ENCODE results near the gene EFCAB12.
"Not testable (repeated sequence)": the region's sequence is repeated elsewhere in the genome, so short reads cannot be mapped to it uniquely, and the experiment has no call there.

EFCAB12 gene

DNA sequence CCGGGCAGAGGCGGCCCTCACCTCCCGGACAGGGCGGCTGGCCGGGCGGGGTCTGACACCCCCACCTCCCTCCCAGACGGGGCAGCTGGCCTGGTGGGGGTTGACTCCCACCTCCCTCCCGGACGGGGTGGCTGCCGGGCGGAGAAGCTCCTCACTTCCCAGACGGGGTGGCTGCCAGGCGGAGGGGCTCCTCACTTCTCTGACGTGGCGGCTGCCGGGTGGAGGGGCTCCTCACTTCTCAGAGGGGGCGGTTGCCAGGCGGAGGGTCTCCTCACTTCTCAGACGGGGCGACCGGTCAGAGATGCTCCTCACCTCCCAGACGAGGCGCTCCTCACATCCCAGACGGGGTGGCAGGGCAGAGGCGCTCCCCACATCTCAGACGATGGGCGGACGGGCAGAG is 65.1 kb downstream of the EFCAB12 start:
- DNase-seq, result not testable (repeated sequence)

DNA sequence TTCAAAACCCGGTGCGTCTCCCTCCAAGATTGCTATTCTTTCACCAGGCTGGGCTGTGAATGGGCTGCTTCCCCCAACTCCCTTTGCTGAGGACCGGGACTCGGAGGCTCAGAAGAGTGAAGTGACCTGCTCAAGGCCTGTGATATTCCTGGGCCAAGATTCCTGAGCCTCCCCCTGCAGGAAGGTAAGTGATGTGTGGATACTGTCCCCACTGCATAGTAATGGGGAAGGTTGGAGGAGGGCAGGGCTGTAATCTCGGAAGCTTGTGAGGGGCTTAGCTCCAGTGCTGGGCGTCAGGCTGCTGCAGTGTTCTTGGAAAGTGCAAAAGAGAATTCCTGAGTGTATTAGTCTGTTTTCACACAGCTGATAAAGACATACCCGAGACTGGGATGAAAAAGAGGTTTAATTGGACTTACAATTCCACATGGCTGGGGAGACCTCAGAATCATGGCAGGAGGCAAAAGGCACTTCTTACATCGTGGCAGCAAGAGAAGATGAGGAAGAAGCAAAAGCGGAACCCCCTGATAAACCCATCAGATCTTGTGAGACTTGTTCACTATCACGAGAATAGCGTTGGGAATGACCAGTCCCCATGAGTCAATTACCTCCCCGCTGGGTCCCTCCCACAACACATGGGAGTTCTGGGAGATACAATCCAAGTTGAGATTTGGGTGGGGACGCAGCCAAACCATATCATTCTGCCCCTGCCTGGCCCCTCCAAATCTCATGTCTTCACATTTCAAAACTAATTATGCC is 67.6 kb downstream of the EFCAB12 start:
- no peak for DNase-seq

DNA sequence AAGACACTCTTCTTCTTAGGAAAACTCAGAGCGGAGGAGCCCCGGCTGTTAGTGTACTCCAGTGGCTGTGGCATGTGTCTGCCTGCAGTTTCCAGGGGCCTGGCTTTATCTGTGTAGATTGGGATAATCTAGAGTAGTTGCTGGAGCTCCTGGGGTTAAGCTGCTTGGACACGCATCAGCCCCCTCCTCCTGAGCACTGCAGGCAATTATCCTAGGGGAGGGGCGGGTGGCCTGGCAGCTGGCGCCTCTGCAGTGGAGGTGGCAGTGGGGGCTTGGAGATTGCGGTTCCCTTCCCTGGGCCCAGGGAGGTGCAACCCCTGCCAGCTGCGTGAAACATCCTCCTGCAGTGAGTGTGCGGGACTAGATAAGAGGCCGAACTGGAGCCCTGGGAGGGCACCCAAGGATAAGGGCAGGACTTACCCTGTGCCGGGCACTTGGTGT is 68.2 kb downstream of the EFCAB12 start:
- no peak for DNase-seq

DNA sequence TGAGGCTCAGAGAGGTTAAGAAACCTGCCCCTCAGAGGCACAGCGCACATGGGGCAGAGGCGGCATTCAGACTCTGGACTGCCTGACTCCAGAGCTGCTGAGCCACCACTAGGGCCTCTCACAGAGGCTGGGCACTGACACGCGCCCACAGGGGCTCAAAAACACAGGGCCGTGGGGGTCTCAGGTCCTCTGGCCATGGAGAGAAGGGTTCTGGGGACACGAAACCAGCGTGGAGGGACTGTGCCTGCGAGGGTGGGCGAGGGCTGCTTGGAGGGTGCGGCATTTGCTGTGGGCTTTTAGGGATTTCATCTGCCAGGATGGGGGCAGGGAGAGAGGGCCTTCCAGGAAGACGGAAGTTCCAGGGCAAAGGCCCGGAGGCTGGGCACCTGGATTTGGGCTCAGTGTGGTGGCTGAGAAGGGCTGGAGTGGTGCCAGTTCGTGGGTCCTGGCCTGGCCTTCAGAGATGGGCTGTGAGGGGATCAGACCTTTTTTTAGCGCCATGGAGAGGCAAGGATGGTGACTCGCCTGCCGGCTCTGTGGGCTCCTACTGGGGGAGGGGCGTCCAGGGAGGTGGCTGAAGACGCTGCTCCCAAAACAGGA is 69.6 kb downstream of the EFCAB12 start:
- no peak for DNase-seq

DNA sequence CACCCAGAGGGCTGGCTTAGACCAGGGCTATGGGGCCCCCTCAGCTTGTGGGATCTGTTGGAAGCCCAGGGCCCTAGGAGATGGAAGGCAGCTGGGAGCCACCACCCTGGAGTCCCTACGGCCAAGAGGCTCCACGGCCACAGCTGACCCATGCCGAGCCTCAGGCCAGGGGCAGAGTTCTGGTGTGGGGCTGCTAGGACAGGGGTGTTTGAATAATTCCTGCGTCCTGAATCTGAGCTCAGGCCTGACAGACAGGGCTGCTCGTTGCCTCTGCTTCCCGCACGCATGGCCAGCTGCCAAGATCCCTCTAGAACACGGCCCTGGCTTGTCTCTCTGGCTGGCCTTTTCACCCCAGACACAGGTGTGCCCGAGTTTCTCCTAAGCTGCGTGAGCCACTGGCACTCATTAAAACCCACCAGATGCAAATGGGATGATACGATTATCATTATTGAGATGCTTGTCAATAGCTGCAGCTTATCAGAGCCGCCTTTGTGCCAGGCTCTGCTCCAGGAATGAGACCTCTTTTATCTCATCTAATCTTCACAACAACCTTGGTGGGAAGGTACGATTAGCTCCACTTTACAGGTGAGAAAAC is 70.2 kb downstream of the EFCAB12 start:
- no peak for DNase-seq

DNA sequence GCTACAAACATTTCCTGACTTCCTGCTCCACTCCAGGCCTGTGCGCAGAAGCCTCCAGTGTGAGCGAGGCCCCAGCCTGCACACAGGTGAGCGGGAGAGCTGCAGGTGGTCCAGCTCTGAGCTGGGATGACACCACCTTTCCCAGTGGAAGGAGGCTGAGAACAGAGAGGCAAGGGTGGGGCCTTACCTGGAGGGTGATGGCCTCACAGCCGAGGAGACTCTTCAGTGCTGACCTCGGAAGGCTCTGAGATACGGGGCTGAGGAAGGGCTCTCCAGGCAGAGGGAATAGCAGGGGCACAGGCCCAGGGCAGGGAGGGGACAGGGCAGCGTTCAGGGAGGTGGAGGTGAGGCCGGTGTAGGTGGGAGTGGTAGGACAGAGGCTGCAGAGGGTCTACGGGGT is 70.8 kb downstream of the EFCAB12 start:
- no peak for DNase-seq

DNA sequence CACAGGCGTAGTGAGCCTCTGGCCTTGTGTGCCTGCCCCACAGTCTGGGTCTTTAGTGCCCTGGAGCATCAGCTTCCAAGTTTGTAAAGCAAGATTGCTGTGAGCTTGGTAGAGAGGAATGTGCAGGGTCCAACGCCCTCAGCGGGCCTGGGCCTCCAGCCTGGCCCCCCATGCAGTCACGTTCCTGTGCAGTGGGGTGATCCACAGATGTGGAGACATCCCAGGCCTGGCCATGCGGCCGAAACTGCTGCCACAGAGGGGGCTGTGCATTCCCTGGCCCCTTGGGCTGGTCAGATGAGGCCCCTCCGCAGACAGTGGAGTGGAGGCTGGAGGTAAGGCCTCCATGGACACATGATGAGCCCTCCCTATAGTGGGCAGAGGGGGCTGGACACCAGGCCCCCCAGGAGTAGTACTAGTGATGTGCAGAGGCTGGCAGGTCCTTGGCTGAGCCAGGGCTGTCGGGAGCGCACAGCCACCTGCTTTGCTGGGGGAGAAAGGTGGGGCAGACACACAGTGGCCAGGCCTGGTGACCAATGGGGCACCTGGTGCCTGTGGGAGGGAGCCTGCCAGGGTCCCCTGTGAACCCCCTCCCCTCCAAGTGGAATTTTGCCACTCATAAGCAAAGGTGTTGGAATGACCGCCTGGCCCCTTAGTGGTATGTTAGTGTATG is 71.5 kb downstream of the EFCAB12 start:
- no peak for DNase-seq

DNA sequence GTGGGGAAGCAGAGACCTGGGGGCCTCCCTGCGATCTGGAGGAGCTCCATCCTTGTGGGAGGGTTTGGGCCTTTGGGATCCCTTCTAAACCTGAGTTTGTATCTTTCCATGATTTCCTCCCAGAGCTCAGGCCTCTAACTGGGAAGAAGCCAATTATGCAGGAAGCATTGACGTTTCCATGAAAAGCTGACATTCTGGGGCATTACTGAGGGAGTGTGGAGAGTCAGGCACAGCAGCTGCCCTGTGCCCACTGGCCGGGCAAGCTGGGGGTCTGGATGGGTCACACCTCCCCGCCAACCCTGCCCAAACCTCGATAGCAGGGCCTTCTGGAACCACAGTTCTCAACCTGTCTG is 74.9 kb downstream of the EFCAB12 start:
- no peak for DNase-seq

DNA sequence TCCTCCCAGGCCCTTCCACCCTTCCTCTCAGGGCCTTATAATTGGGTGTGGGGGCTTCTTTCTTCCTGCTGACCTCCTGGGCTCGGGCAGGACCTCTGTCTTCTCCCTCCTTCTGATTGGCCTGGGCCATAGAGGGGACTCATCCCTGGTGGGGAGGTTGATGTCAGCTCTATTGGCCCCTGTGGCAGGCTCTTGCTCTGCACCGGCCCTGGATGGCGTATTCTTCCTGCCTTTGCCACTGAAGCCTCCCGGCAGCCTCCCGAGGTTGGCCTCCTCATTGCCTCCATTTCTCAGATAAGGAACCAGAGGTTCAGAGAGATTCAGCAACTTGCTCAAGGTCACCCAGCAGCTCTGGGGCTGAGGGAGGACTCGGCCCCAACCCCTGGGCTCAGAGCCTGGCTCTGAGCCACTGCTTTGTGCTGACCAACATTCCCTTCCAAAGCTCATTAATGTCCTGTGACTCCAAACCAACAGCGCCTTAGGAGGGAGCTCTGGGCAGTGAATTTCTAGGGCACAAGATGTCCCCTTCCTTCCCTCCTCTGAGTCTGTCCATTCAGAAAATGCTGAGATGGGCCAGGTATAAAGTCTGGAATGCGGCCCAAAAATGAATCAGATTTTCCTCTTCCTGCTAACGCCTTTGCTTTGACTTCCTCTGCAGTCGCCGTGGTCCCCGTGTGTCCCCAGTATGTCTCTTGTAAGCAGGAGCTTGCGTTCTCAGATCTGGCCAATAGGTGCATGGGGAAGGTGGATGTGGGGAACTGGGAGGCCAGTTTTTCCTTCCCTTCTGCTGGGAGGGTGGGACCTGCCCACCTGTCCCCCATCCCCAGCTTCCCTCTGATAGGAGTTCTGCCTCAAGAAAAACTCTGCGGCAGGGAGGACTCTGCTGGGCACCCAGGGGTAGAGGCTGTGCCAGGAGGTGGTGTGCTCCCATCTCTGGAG is 75.5 kb downstream of the EFCAB12 start:
- DNase-seq, result no peak

DNA sequence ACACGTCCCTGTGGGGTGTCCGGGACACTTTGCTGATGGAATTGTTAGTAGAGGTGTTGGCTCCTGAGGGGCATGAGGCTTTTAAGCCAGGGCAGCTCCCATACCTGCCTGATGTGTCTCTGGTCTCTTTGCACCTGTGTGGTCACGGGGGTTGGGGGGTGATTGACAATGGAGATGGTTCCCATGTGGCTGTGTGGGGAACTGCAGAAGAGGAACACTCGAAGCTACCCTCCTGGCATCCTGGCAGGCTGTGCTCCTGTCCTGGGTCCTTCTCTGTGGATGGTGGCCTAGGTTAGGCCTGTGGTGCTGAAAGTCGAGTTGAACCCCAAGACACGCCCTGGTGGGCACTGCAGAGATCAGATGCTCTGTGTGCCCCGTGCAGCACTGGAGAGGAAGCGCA is 76.4 kb downstream of the EFCAB12 start:
- no peak for DNase-seq

All from activated effector memory CD4-positive, alpha-beta T cell treated with Interleukin-2 at 50 U/mL for 16 hours (primary cell).